H9 (cell line): Measurements from ENCODE around the gene MIPOL1. TPM values are rescaled to one million over a fixed set of nuclear protein-coding genes. Genes with fewer than 3 reads are reported as not detected.

Source experiments
- DNase-seq: peaks from one replicate; pipeline ENCODE4 v3.0.0-alpha.2; 2017
- H2AFZ ChIP-seq: one replicate; pipeline ENCODE4 v1.6.1; 2013; ENCODE audit warnings: mild to moderate bottlenecking, low read length, control low read depth, moderate library complexity
- H2AK5ac ChIP-seq: 2 replicates; pipeline ENCODE4 v1.6.1; 2013; ENCODE audit warnings: low read length, control low read depth, mixed read lengths; ENCODE audit not compliant: insufficient read length
- H2BK120ac ChIP-seq: one replicate; pipeline ENCODE4 v1.6.1; 2013; ENCODE audit warnings: low read depth, mild to moderate bottlenecking, low read length, control low read depth, inconsistent platforms; ENCODE audit not compliant: poor library complexity, severe bottlenecking
- H2BK12ac ChIP-seq: 2 replicates; pipeline ENCODE4 v1.6.1; 2013; ENCODE audit warnings: low read length, control low read depth, mixed read lengths, low read depth; ENCODE audit not compliant: insufficient read length
- H2BK15ac ChIP-seq: 2 replicates; pipeline ENCODE4 v1.6.1; 2013; ENCODE audit warnings: low read depth, low read length, control low read depth
- H2BK20ac ChIP-seq: one replicate; pipeline ENCODE4 v1.6.1; 2013; ENCODE audit warnings: low read depth, mild to moderate bottlenecking, low read length, control low read depth, inconsistent platforms; ENCODE audit not compliant: poor library complexity, severe bottlenecking
- H2BK5ac ChIP-seq: 2 replicates; pipeline ENCODE4 v1.6.1; 2013; ENCODE audit warnings: low read length, control low read depth, mixed read lengths; ENCODE audit not compliant: insufficient read length
- H3K14ac ChIP-seq: 2 replicates; pipeline ENCODE4 v1.6.1; 2013; ENCODE audit warnings: low read length, control low read depth; ENCODE audit not compliant: insufficient read depth
- H3K18ac ChIP-seq: 2 replicates; pipeline ENCODE4 v1.6.1; 2013; ENCODE audit warnings: low read depth, mild to moderate bottlenecking, mixed read lengths, low read length, control low read depth; ENCODE audit not compliant: insufficient read length
- H3K23ac ChIP-seq: 2 replicates; pipeline ENCODE4 v1.6.1; 2013; ENCODE audit warnings: low read length, control low read depth, mixed read lengths, low read depth; ENCODE audit not compliant: insufficient read length
- H3K23me2 ChIP-seq: 2 replicates; pipeline ENCODE4 v1.6.1; 2013; ENCODE audit warnings: low read depth, mild to moderate bottlenecking, mixed read lengths, low read length, control low read depth; ENCODE audit not compliant: insufficient read length, poor library complexity, severe bottlenecking
- H3K27ac ChIP-seq: 2 replicates; pipeline ENCODE4 v1.5.1; 2013; ENCODE audit warnings: low read length, control low read depth, mixed read lengths, low read depth; ENCODE audit not compliant: insufficient read length
- H3K27me3 ChIP-seq: 2 replicates; pipeline ENCODE4 v1.6.1; 2013; ENCODE audit warnings: low read length, control low read depth, inconsistent platforms; ENCODE audit not compliant: insufficient read depth
- H3K4ac ChIP-seq: 2 replicates; pipeline ENCODE4 v1.6.1; 2013; ENCODE audit warnings: low read depth, mild to moderate bottlenecking, control low read depth, inconsistent platforms, low read length, moderate library complexity
- H3K4me1 ChIP-seq: 2 replicates; pipeline ENCODE4 v1.6.1; 2013; ENCODE audit warnings: low read length, control low read depth, inconsistent platforms; ENCODE audit not compliant: insufficient read depth
- H3K4me2 ChIP-seq: 2 replicates; pipeline ENCODE4 v1.6.1; 2013; ENCODE audit warnings: low read length, control low read depth, mixed read lengths; ENCODE audit not compliant: insufficient read length, insufficient read depth
- H3K56ac ChIP-seq: 2 replicates; pipeline ENCODE4 v1.6.1; 2013; ENCODE audit warnings: low read depth, mild to moderate bottlenecking, mixed read lengths, low read length, control low read depth; ENCODE audit not compliant: insufficient read length
- H3K79me1 ChIP-seq: 2 replicates; pipeline ENCODE4 v1.6.1; 2013; ENCODE audit warnings: low read depth, mild to moderate bottlenecking, moderate library complexity, low read length, control low read depth, inconsistent platforms; ENCODE audit not compliant: insufficient read depth, poor library complexity, severe bottlenecking
- H3K79me2 ChIP-seq: 2 replicates; pipeline ENCODE4 v1.6.1; 2013; ENCODE audit warnings: low read length, control low read depth, inconsistent platforms; ENCODE audit not compliant: insufficient read depth
- H3K9ac ChIP-seq: 2 replicates; pipeline ENCODE4 v1.6.1; 2013; ENCODE audit warnings: low read length, control low read depth, mixed read lengths; ENCODE audit not compliant: insufficient read length; ENCODE audit errors: extremely low read depth
- H3K9me3 ChIP-seq: one replicate; pipeline ENCODE4 v1.6.1; 2013; ENCODE audit warnings: low read depth, low read length, inconsistent platforms; ENCODE audit not compliant: control insufficient read depth
- H3T11ph ChIP-seq: one replicate; pipeline ENCODE4 v1.6.1; 2013; ENCODE audit warnings: mild to moderate bottlenecking, low read length, control low read depth, inconsistent platforms
- H4K20me1 ChIP-seq: one replicate; pipeline ENCODE4 v1.6.1; 2013; ENCODE audit not compliant: control insufficient read depth, insufficient read length, insufficient read depth
- H4K5ac ChIP-seq: 2 replicates; pipeline ENCODE4 v1.6.1; 2013; ENCODE audit warnings: low read depth, mild to moderate bottlenecking, mixed read lengths, low read length, control low read depth; ENCODE audit not compliant: insufficient read length
- H4K8ac ChIP-seq: replicated peaks from 2 replicates; pipeline ENCODE4 v1.6.1; 2013; ENCODE audit warnings: low read length, control low read depth, mixed read lengths, low read depth; ENCODE audit not compliant: insufficient read length
- H4K91ac ChIP-seq: 2 replicates; pipeline ENCODE4 v1.6.1; 2013; ENCODE audit warnings: low read depth, mild to moderate bottlenecking, moderate library complexity, mixed read lengths, low read length, control low read depth; ENCODE audit not compliant: insufficient read length
- H3K27ac Mint-ChIP-seq, 3 experiments: 2 replicates in 2 of 3; 3 replicates in 1 of 3; pipeline ENCODE4 v1.8.0; 2020 to 2021; ENCODE audit warnings: mixed read lengths in 3 of 3, mild to moderate bottlenecking in 1 of 3, moderate library complexity in 1 of 3
- H3K27me3 Mint-ChIP-seq: 2 replicates; pipeline ENCODE4 v1.8.0; 2021; ENCODE audit warnings: low read depth, mild to moderate bottlenecking, moderate library complexity, mixed read lengths
- H3K36me3 Mint-ChIP-seq, 3 experiments: 2 replicates in 2 of 3; 3 replicates in 1 of 3; pipeline ENCODE4 v1.8.0; 2020 to 2021; ENCODE audit warnings: low read depth in 3 of 3, mixed read lengths in 3 of 3; ENCODE audit not compliant: insufficient read depth in 1 of 3
- H3K4me1 Mint-ChIP-seq, 2 experiments: 2 replicates each; pipeline ENCODE4 v1.8.0; 2020; ENCODE audit warnings: mixed read lengths in 2 of 2
- H3K4me3 Mint-ChIP-seq, 2 experiments: 2 replicates in 1 of 2; 3 replicates in 1 of 2; pipeline ENCODE4 v1.8.0; 2020 to 2021; ENCODE audit warnings: mild to moderate bottlenecking in 2 of 2, mixed read lengths in 2 of 2, moderate library complexity in 1 of 2
- H3K9me3 Mint-ChIP-seq, 2 experiments: 2 replicates in 1 of 2; 3 replicates in 1 of 2; pipeline ENCODE4 v1.8.0; 2020; ENCODE audit warnings: mild to moderate bottlenecking in 2 of 2, mixed read lengths in 2 of 2, moderate library complexity in 1 of 2
- CTCF ChIP-seq: fragments of 200-600 bp; sonication (generic); conservative IDR thresholded peaks from 3 replicates; pipeline ENCODE4 v1.8.0; 2021; ENCODE audit warnings: antibody characterized with exemption, mild to moderate bottlenecking
- WGBS: extraction: QIAGEN DNeasy Blood & Tissue Kit; methylation state at CpG from one replicate; pipeline ENCODE4 v1.1.7; 2013; ENCODE audit warnings: missing lambda C conversion rate, low lambda C conversion rate, mixed read lengths; ENCODE audit not compliant: insufficient read length; ENCODE audit errors: extremely low coverage; 5-methylcytosine and 5-hydroxymethylcytosine counted together
- total RNA-seq: library from RNA; stranded (reverse); gene quantifications from 2 replicates; pipeline ENCODE4 v1.2.1, GENCODE V29; 2021

Gene MIPOL1
- total RNA-seq, 1 experiment from 2014 or later = 15.6 TPM

- no peak overlapping the region for H3K4ac ChIP-seq
- TF ChIP-seq CTCF = no peak
- H3K79me2 ChIP-seq = peaks cover 3% of the 10 kb centered on the region; the same call in 1 of the 2 replicates
- H2BK5ac ChIP-seq = no peak overlapping the region
- H2AFZ ChIP-seq = no peak overlapping the region
- no peak overlapping the region for H2BK12ac ChIP-seq
- H3K56ac ChIP-seq = no peak overlapping the region
- H3T11ph ChIP-seq = no peak overlapping the region
- no peak overlapping the region for H3K23ac ChIP-seq
- Mint-ChIP-seq H3K27me3 (no peaks in the 10 kb centered on the region), H3K27ac (peak overlapping the region; percentile 72 to 81 (median 73); a peak in 6 of 7 replicates), H3K36me3 (peaks cover 0 to 4% (median 0%) of the 10 kb centered on the region in 3 experiments; a peak in 4 of 7 replicates), H3K9me3 (no peaks in the 10 kb centered on the region; a peak in 1 of 5 replicates), H3K4me1 (peaks cover 52 to 67% of the 10 kb centered on the region in 2 experiments), H3K4me3 (no peak overlapping the region)
- no peak overlapping the region for H4K5ac ChIP-seq
- H3K4me2 ChIP-seq = no peak overlapping the region
- no CpG with 5 or more reads among the region's 4 CpGs for WGBS
- H3K79me1 ChIP-seq = no peaks in the 10 kb centered on the region
- no peak overlapping the region for H3K18ac ChIP-seq
- H3K9ac ChIP-seq = no peak overlapping the region
- H3K14ac ChIP-seq = no peak overlapping the region
- no peaks in the 10 kb centered on the region for H3K27me3 ChIP-seq
- H2BK120ac ChIP-seq = no peak overlapping the region
- H4K91ac ChIP-seq = no peak overlapping the region
- no peaks in the 10 kb centered on the region for H3K9me3 ChIP-seq
- H3K27ac ChIP-seq = no peak overlapping the region
- no peak overlapping the region for H2BK15ac ChIP-seq
- H2AK5ac ChIP-seq = no peak overlapping the region
- DNase-seq = no peak
- no peak overlapping the region for H2BK20ac ChIP-seq
- no peak overlapping the region for H4K8ac ChIP-seq
- peaks cover 6% of the 10 kb centered on the region for H3K23me2 ChIP-seq
- H4K20me1 ChIP-seq = no peaks in the 10 kb centered on the region
- H3K4me1 ChIP-seq = peaks cover 17% of the 10 kb centered on the region; the same call in 1 of the 2 replicates
These were observed 29.0 kb upstream of the MIPOL1 start for GRCh38 chr14:37168721-37169120.
